ENCODE results near the gene MTUS2. TPM values are rescaled to one million over a fixed set of nuclear protein-coding genes. Genes with fewer than 3 reads are reported as not detected.

MTUS2 gene
- total RNA-seq, 6 experiments from 2014 or later: 0.07 to 0.15 (median 0.14) TPM; not detected in 1

GRCh38 chr13:29230299-29230845 is 410.2 kb downstream of the MTUS2 start:
- no peak for TF ChIP-seq CTCF (IDR thresholded peaks at IDR 0.05)
- H3K4me3 Mint-ChIP-seq: no peak overlapping the region
- H3K36me3 Mint-ChIP-seq (ENCODE audit: low read depth): no peaks in the 10 kb centered on the region
- peaks cover 10% of the 10 kb centered on the region; the same call in 1 of the 2 replicates for H3K27me3 Mint-ChIP-seq (ENCODE audit: insufficient read depth)
- H3K9me3 Mint-ChIP-seq: no peaks in the 10 kb centered on the region
- no peak for DNase-seq
- no peak overlapping the region for H3K27ac Mint-ChIP-seq
- H3K4me1 Mint-ChIP-seq (ENCODE audit: low read depth): no peaks in the 10 kb centered on the region

GRCh38 chr13:29239653-29240525 is 419.8 kb downstream of the MTUS2 start:
- Mint-ChIP-seq H3K4me1 (ENCODE audit: low read depth) (no peaks in the 10 kb centered on the region), H3K36me3 (ENCODE audit: low read depth) (no peaks in the 10 kb centered on the region), H3K4me3 (no peak overlapping the region), H3K27ac (no peak overlapping the region), H3K9me3 (no peaks in the 10 kb centered on the region), H3K27me3 (ENCODE audit: insufficient read depth) (peaks cover 4% of the 10 kb centered on the region)
- no peak for DNase-seq
- TF ChIP-seq CTCF (IDR thresholded peaks at IDR 0.05): no peak

GRCh38 chr13:29254626-29255370 is 434.7 kb downstream of the MTUS2 start:
- Mint-ChIP-seq H3K36me3 (ENCODE audit: low read depth) (no peaks in the 10 kb centered on the region), H3K27me3 (ENCODE audit: insufficient read depth) (peaks cover 5% of the 10 kb centered on the region; the same call in 1 of the 2 replicates), H3K4me3 (no peak overlapping the region), H3K27ac (no peak overlapping the region), H3K4me1 (ENCODE audit: low read depth) (no peaks in the 10 kb centered on the region), H3K9me3 (no peaks in the 10 kb centered on the region)
- no peak for DNase-seq
- TF ChIP-seq CTCF (IDR thresholded peaks at IDR 0.05): no peak

- no peak for DNase-seq
- Mint-ChIP-seq H3K4me1 (ENCODE audit: low read depth) (no peaks in the 10 kb centered on the region), H3K4me3 (no peak overlapping the region), H3K27me3 (ENCODE audit: insufficient read depth) (peaks cover 8% of the 10 kb centered on the region; the same call in 1 of the 2 replicates), H3K27ac (no peak overlapping the region), H3K9me3 (no peaks in the 10 kb centered on the region), H3K36me3 (ENCODE audit: low read depth) (no peaks in the 10 kb centered on the region)
- no peak for TF ChIP-seq CTCF (IDR thresholded peaks at IDR 0.05)
Measured at GRCh38 chr13:29255567-29255966, 435.4 kb downstream of the MTUS2 start.

GRCh38 chr13:29260684-29261083 is 440.5 kb downstream of the MTUS2 start:
- DNase-seq: no peak
- H3K27ac Mint-ChIP-seq: no peak overlapping the region
- peaks cover 17% of the 10 kb centered on the region for H3K27me3 Mint-ChIP-seq (ENCODE audit: insufficient read depth)
- no peak overlapping the region for H3K4me3 Mint-ChIP-seq
- H3K4me1 Mint-ChIP-seq (ENCODE audit: low read depth): no peaks in the 10 kb centered on the region
- peak; percentile 13; the same call in 1 of the 2 replicates for TF ChIP-seq CTCF (IDR thresholded peaks at IDR 0.05)
- no peaks in the 10 kb centered on the region for H3K9me3 Mint-ChIP-seq
- no peaks in the 10 kb centered on the region for H3K36me3 Mint-ChIP-seq (ENCODE audit: low read depth)

Data from HFFc6 (cell line).